Measurements from ENCODE around the gene NIPA2. TPM values are rescaled to one million over a fixed set of nuclear protein-coding genes. Genes with fewer than 3 reads are reported as not detected.
"Not testable (repeated sequence)": the region's sequence is repeated elsewhere in the genome, so short reads cannot be mapped to it uniquely, and the experiment has no call there.

The NIPA2 gene
- total RNA-seq, result 50.3 and 69.1 TPM in 2 replicates

GRCh38 chr15:22838292-22839042 lies at the start of gene NIPA2:
NIPA2 (plus strand) TSS chr15:22838666; CDS start chr15:22851732, 13,066 bp downstream.
- peak; percentile 99 for DNase-seq (ENCODE audit: low read depth)
- TF ChIP-seq CTCF (IDR thresholded peaks at IDR 0.05; ENCODE audit: insufficient read depth, low read depth, low read length), result no peak
- H3K4me3 ChIP-seq (ENCODE audit: low read depth, low read length), result peak within 1 kb of the TSS; percentile 86

- H3K4me3 ChIP-seq (ENCODE audit: low read depth, low read length), result no peak overlapping the region
- TF ChIP-seq CTCF (IDR thresholded peaks at IDR 0.05; ENCODE audit: insufficient read depth, low read depth, low read length), result no peak
- no peak for DNase-seq (ENCODE audit: low read depth)
Observed at GRCh38 chr15:22794063-22794462, 44.4 kb upstream of the NIPA2 start.

GRCh38 chr15:22794621-22795167 lies 43.8 kb upstream of the NIPA2 start:
- no peak for DNase-seq (ENCODE audit: low read depth)
- no peak overlapping the region for H3K4me3 ChIP-seq (ENCODE audit: low read depth, low read length)
- TF ChIP-seq CTCF (IDR thresholded peaks at IDR 0.05; ENCODE audit: insufficient read depth, low read depth, low read length), result no peak

- no peak for TF ChIP-seq CTCF (IDR thresholded peaks at IDR 0.05; ENCODE audit: insufficient read depth, low read depth, low read length)
- no peak for DNase-seq (ENCODE audit: low read depth)
- H3K4me3 ChIP-seq (ENCODE audit: low read depth, low read length), result no peak overlapping the region
Observed at GRCh38 chr15:22795206-22796063, 43.0 kb upstream of the NIPA2 start.

GRCh38 chr15:22796079-22796478 lies 42.4 kb upstream of the NIPA2 start:
- DNase-seq (ENCODE audit: low read depth), result no peak
- H3K4me3 ChIP-seq (ENCODE audit: low read depth, low read length), result no peak overlapping the region
- TF ChIP-seq CTCF (IDR thresholded peaks at IDR 0.05; ENCODE audit: insufficient read depth, low read depth, low read length), result no peak

GRCh38 chr15:22799902-22800301 lies 38.6 kb upstream of the NIPA2 start:
- no peak for DNase-seq (ENCODE audit: low read depth)
- no peak for TF ChIP-seq CTCF (IDR thresholded peaks at IDR 0.05; ENCODE audit: insufficient read depth, low read depth, low read length)
- H3K4me3 ChIP-seq (ENCODE audit: low read depth, low read length), result no peak overlapping the region

GRCh38 chr15:22803006-22803405 lies 35.5 kb upstream of the NIPA2 start:
- not testable (repeated sequence) for H3K4me3 ChIP-seq (ENCODE audit: low read depth, low read length); DNase-seq (ENCODE audit: low read depth)

Data from fibroblast of villous mesenchyme (primary cell).